ENCODE data around the gene DBX1.

The DBX1 gene

DNA sequence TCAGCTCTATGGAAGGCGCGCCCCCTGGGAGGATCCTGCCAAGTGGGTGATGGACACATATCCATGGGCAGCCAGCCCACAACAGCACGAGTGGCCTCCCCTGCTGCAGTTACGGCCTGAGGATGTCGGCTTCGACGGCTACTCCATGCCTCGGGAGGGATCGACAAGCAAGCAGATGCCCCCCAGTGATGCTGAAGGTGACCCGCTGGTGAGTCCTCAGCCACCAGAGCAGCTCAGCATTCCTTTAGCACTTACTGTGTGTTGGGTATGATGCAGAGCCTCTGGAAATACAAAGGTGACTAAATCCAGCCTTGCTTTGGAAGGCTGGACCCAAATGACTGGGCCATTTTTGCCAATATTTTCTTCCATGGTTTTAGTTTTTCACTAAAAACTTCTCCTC lies 45.7 kb downstream of the DBX1 start:
- TF ChIP-seq SUZ12 (IDR thresholded peaks at IDR 0.05) (no peak), SP1 (IDR thresholded peaks at IDR 0.05) (no peak), HDGF (IDR thresholded peaks at IDR 0.05; ENCODE audit: borderline replicate concordance) (no peak), FOXK2 (IDR thresholded peaks at IDR 0.05) (no peak), FOXM1 (IDR thresholded peaks at IDR 0.05; ENCODE audit: borderline replicate concordance) (no peak), BHLHE40 (IDR thresholded peaks at IDR 0.05; ENCODE audit: borderline replicate concordance) (no peak), TARDBP (IDR thresholded peaks at IDR 0.05) (no peak), FOXA1 (IDR thresholded peaks at IDR 0.05) (no peak), PKNOX1 (IDR thresholded peaks at IDR 0.05) (no peak), L3MBTL2 (conservative IDR thresholded peaks at IDR 0.05) (no peak), NFRKB (IDR thresholded peaks at IDR 0.05) (no peak), CTBP1 (IDR thresholded peaks at IDR 0.05; ENCODE audit: borderline replicate concordance) (no peak), LEF1 (IDR thresholded peaks at IDR 0.05; ENCODE audit: borderline replicate concordance) (no peak), ELF4 (IDR thresholded peaks at IDR 0.05) (no peak), ARNT (IDR thresholded peaks at IDR 0.05) (no peak), ZNF384 (IDR thresholded peaks at IDR 0.05) (no peak)
- ChIA-PET POLR2A (no interaction called here), CTCF (interaction anchor here (1.0 kb wide), 1 partner anchor 13 kb away, joined by 4 read pairs; no protein-coding TSS in a partner anchor)
- no peak for DNase-seq (ENCODE audit: extremely low spot score)

DNA sequence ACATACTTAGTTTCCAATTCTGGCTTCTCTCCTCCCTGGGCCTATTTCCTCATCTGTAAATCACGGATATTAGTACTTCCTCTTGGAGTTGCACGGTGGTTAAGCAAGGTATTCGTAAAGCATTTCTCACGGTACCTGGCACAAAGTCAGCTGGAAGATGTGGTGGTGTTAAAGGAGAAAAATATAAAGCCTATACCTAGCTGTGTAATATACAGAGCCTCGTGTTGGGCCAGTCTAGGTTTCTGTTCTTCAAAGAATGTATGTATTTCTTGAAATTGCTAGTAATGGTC lies 47.2 kb downstream of the DBX1 start:
- ChIA-PET CTCF (interaction anchor here (1.5 kb wide), 1 partner anchor 15 kb away, joined by 6 read pairs; no protein-coding TSS in a partner anchor), POLR2A (interaction anchor here (0.7 to 1.4 kb wide), 5 partner anchors 10 to 185 kb away, joined by 3 to 6 read pairs (median 4); no protein-coding TSS in a partner anchor)
- TF ChIP-seq ZNF384 (IDR thresholded peaks at IDR 0.05) (no peak), FOXM1 (IDR thresholded peaks at IDR 0.05; ENCODE audit: borderline replicate concordance) (no peak), TARDBP (IDR thresholded peaks at IDR 0.05) (no peak), SUZ12 (IDR thresholded peaks at IDR 0.05) (no peak), FOXK2 (IDR thresholded peaks at IDR 0.05) (no peak), LEF1 (IDR thresholded peaks at IDR 0.05; ENCODE audit: borderline replicate concordance) (no peak), FOXA1 (IDR thresholded peaks at IDR 0.05) (no peak), NFRKB (IDR thresholded peaks at IDR 0.05) (no peak), L3MBTL2 (conservative IDR thresholded peaks at IDR 0.05) (no peak), ELF4 (IDR thresholded peaks at IDR 0.05) (no peak), BHLHE40 (IDR thresholded peaks at IDR 0.05; ENCODE audit: borderline replicate concordance) (no peak), SP1 (IDR thresholded peaks at IDR 0.05) (no peak), CTBP1 (IDR thresholded peaks at IDR 0.05; ENCODE audit: borderline replicate concordance) (no peak), ARNT (IDR thresholded peaks at IDR 0.05) (no peak), PKNOX1 (IDR thresholded peaks at IDR 0.05) (no peak), HDGF (IDR thresholded peaks at IDR 0.05; ENCODE audit: borderline replicate concordance) (no peak)
- DNase-seq (ENCODE audit: extremely low spot score) = no peak

GRCh38 chr11:20112291-20113148 lies 47.8 kb downstream of the DBX1 start:
- ChIA-PET POLR2A (interaction anchor here (0.7 to 1.4 kb wide), 6 partner anchors 10 to 185 kb away, joined by 3 to 6 read pairs (median 4); no protein-coding TSS in a partner anchor), CTCF (interaction anchor here (0.5 to 1.5 kb wide), 4 partner anchors 16 to 163 kb away, joined by 3 to 6 read pairs (median 3); no protein-coding TSS in a partner anchor)
- TF ChIP-seq CTBP1 (IDR thresholded peaks at IDR 0.05; ENCODE audit: borderline replicate concordance) (no peak), HDGF (IDR thresholded peaks at IDR 0.05; ENCODE audit: borderline replicate concordance) (no peak), PKNOX1 (IDR thresholded peaks at IDR 0.05) (peak; percentile 64; the same call in 1 of the 2 replicates), SUZ12 (IDR thresholded peaks at IDR 0.05) (no peak), L3MBTL2 (conservative IDR thresholded peaks at IDR 0.05) (0 out of 2 replicates have a peak, but pooled peaks have one; percentile 19)
- DNase-seq (ENCODE audit: extremely low spot score) = peak; percentile 46

DNA sequence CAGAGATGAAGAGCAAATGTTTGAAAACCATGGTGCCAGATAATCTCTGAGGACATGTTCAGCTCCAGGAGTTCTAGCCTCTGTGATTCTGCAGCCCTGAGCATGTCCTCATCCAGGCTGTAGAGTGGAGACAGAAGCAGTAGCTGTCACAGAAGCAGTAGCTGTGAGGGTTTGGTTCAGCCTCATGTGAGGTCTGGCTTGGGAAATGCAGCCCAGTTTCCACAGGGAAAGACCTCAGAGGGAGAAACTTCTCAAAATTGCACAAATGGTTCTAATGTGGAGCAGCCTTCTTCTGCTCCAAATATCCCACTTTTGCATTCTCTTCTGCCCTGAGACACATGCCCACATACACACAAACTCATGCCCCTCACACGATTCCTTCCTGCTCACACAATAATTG lies 48.4 kb downstream of the DBX1 start:
- POLR2A ChIA-PET = interaction anchor here (1.0 to 1.4 kb wide), 5 partner anchors 9 to 160 kb away, joined by 3 to 6 read pairs (median 4); no protein-coding TSS in a partner anchor
- CTCF ChIA-PET = interaction anchor here (0.5 to 1.5 kb wide), 6 partner anchors 13 to 242 kb away, joined by 3 to 6 read pairs (median 3); no protein-coding TSS in a partner anchor
- TF ChIP-seq FOXA1 (IDR thresholded peaks at IDR 0.05) = no peak
- no peak for TF ChIP-seq ARNT (IDR thresholded peaks at IDR 0.05)
- no peak for TF ChIP-seq BHLHE40 (IDR thresholded peaks at IDR 0.05; ENCODE audit: borderline replicate concordance)
- TF ChIP-seq FOXK2 (IDR thresholded peaks at IDR 0.05) = no peak
- no peak for TF ChIP-seq HDGF (IDR thresholded peaks at IDR 0.05; ENCODE audit: borderline replicate concordance)
- TF ChIP-seq ZNF384 (IDR thresholded peaks at IDR 0.05) = no peak
- no peak for TF ChIP-seq SUZ12 (IDR thresholded peaks at IDR 0.05)
- TF ChIP-seq NFRKB (IDR thresholded peaks at IDR 0.05) = no peak
- no peak for TF ChIP-seq L3MBTL2 (conservative IDR thresholded peaks at IDR 0.05)
- TF ChIP-seq TARDBP (IDR thresholded peaks at IDR 0.05) = no peak
- no peak for DNase-seq (ENCODE audit: extremely low spot score)

DNA sequence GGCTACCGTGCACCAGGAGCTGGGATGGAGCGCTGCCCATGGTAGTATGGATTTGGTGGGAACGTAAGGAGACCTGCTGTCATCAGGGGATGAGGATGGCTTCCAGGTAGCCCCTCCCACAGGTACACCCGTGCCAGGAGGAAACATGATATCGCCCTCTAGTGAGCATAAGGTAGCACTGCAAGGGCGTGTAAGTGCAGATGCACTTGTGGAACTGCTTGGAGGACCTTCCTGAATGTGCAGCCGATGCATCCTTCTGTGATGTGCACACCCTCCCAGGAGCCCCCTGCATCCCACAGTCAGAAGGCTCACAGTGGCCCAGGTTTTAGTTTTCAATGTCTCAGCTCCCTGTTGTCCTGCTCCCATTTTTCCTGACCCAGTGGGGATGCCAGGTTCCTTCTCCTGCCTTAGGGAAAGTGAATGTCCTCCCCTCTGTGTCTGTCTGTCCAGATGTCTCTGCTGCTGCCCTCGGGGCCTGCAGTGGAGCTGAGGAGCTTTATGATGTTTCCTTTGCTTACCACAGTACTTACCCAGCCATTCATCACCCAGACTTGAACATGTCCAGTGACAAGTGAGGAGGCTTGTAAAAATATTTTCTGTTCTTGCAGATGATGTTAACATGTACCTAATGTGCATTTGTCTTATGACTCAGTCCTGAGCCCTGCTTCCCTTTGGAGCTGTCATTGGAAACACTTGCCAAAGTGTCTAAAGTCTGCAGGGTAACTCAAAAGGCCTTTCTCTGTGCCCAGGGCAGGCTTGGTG lies 49.2 kb downstream of the DBX1 start:
- TF ChIP-seq NFRKB (IDR thresholded peaks at IDR 0.05) = no peak
- TF ChIP-seq TARDBP (IDR thresholded peaks at IDR 0.05) = no peak
- no peak for TF ChIP-seq L3MBTL2 (conservative IDR thresholded peaks at IDR 0.05)
- TF ChIP-seq FOXK2 (IDR thresholded peaks at IDR 0.05) = no peak
- no peak for TF ChIP-seq LEF1 (IDR thresholded peaks at IDR 0.05; ENCODE audit: borderline replicate concordance)
- TF ChIP-seq ZNF384 (IDR thresholded peaks at IDR 0.05) = no peak
- no peak for TF ChIP-seq FOXM1 (IDR thresholded peaks at IDR 0.05; ENCODE audit: borderline replicate concordance)
- no peak for TF ChIP-seq ELF4 (IDR thresholded peaks at IDR 0.05)
- no peak for TF ChIP-seq CTBP1 (IDR thresholded peaks at IDR 0.05; ENCODE audit: borderline replicate concordance)
- no peak for TF ChIP-seq FOXA1 (IDR thresholded peaks at IDR 0.05)
- TF ChIP-seq SP1 (IDR thresholded peaks at IDR 0.05) = no peak
- TF ChIP-seq ARNT (IDR thresholded peaks at IDR 0.05) = no peak
- TF ChIP-seq BHLHE40 (IDR thresholded peaks at IDR 0.05; ENCODE audit: borderline replicate concordance) = no peak
- no peak for TF ChIP-seq SUZ12 (IDR thresholded peaks at IDR 0.05)
- no peak for TF ChIP-seq HDGF (IDR thresholded peaks at IDR 0.05; ENCODE audit: borderline replicate concordance)
- TF ChIP-seq PKNOX1 (IDR thresholded peaks at IDR 0.05) = no peak
- DNase-seq (ENCODE audit: extremely low spot score) = peak; percentile 79
- ChIA-PET POLR2A (no interaction called here), CTCF (interaction anchor here (0.5 to 1.0 kb wide), 6 partner anchors 12 to 243 kb away, joined by 3 to 4 read pairs (median 3); no protein-coding TSS in a partner anchor)

All from HEK293T (cell line).